B cell (primary cell): ENCODE data around the gene AGPAT1.

Source experiments
- CTCF ChIP-seq: fragments of 200-600 bp; IDR thresholded peaks from one replicate; pipeline ENCODE4 v1.8.0; 2022; ENCODE audit warnings: antibody characterized with exemption, mild to moderate bottlenecking
- EZH2 ChIP-seq: IDR thresholded peaks from 2 replicates; pipeline ENCODE4 v1.6.1; 2012; ENCODE audit warnings: borderline replicate concordance, low read depth, mild to moderate bottlenecking, moderate library complexity, low read length; ENCODE audit not compliant: insufficient read depth, poor library complexity, severe bottlenecking

- TF ChIP-seq CTCF (no peak), EZH2 (no peak)
Observed at GRCh38 chr6:32202186-32202585, 26.3 kb upstream of the AGPAT1 start.
